ENCODE data around the gene TTK. TPM values are rescaled to one million over a fixed set of nuclear protein-coding genes. Genes with fewer than 3 reads are reported as not detected.

TTK gene
- total and polyA plus RNA-seq, 10 donors = 0.74 to 5.9 (median 2.6) TPM

DNA sequence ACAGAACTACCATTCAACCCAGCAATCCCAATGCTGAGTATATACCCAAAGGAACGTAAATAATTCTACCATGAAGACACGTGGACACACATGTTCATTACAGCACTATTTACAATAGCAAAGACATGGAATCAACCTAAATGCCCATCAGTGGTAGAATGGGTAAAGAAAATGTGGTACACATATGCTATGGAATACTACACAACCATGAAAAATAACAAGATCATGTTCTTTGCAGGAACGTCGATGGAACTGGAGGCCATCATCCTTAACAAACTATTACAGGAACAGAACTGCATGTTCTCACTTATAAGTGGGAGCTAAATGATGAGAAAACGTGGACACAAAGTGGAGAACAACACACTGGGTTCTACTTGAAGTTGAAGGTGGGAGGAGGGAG is 34.7 kb upstream of the TTK start:
- Histone ChIP-seq H3K36me3 (no peaks in the 10 kb centered on the region), H3K27ac (no peak overlapping the region), H3K27me3 (replicated peaks in 1 of 7) (no peaks in the 10 kb centered on the region), H3K4me3 (no peak overlapping the region), H3K4me1 (no peaks in the 10 kb centered on the region), H3K9me3 (peaks cover 3 to 58% (median 40%) of the 10 kb centered on the region in 8 donors)
- DNase-seq = no peak
- TF ChIP-seq, protein P1, sequence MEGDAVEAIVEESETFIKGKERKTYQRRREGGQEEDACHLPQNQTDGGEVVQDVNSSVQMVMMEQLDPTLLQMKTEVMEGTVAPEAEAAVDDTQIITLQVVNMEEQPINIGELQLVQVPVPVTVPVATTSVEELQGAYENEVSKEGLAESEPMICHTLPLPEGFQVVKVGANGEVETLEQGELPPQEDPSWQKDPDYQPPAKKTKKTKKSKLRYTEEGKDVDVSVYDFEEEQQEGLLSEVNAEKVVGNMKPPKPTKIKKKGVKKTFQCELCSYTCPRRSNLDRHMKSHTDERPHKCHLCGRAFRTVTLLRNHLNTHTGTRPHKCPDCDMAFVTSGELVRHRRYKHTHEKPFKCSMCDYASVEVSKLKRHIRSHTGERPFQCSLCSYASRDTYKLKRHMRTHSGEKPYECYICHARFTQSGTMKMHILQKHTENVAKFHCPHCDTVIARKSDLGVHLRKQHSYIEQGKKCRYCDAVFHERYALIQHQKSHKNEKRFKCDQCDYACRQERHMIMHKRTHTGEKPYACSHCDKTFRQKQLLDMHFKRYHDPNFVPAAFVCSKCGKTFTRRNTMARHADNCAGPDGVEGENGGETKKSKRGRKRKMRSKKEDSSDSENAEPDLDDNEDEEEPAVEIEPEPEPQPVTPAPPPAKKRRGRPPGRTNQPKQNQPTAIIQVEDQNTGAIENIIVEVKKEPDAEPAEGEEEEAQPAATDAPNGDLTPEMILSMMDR (IDR thresholded peaks at IDR 0.05 in 8 of 11, conservative IDR thresholded peaks at IDR 0.05 in 3 of 11) = no peak
- TF ChIP-seq POLR2AphosphoS5 (IDR thresholded peaks at IDR 0.05) = no peak
- TF ChIP-seq POLR2A (IDR thresholded peaks at IDR 0.05) = no peak
- intact Hi-C loops (cut with DNase I; ENCODE audit: low total_unique reads) = no loop called here
- 81 to 94% (median 85%) methylated on average over 5 of the region's 5 CpGs for WGBS, 5 donors

GRCh38 chr6:79971193-79971592 is 33.3 kb upstream of the TTK start:
- Histone ChIP-seq H3K36me3 (no peaks in the 10 kb centered on the region), H3K27ac (no peak overlapping the region), H3K4me3 (no peak overlapping the region), H3K9me3 (peaks cover 3 to 50% (median 39%) of the 10 kb centered on the region in 8 donors), H3K27me3 (replicated peaks in 1 of 7) (no peaks in the 10 kb centered on the region), H3K4me1 (no peaks in the 10 kb centered on the region)
- TF ChIP-seq POLR2AphosphoS5 (IDR thresholded peaks at IDR 0.05) (no peak), POLR2A (IDR thresholded peaks at IDR 0.05) (no peak)
- TF ChIP-seq, protein P1 (IDR thresholded peaks at IDR 0.05 in 8 of 11, conservative IDR thresholded peaks at IDR 0.05 in 3 of 11) = no peak
- DNase-seq = no peak
- intact Hi-C loops (cut with DNase I; ENCODE audit: low total_unique reads) = no loop called here

GRCh38 chr6:79981652-79982051 is 22.8 kb upstream of the TTK start:
- no peak for DNase-seq
- 76 to 91% (median 84%) methylated on average over 4 of the region's 4 CpGs for WGBS, 5 donors
- H3K27ac ChIP-seq = no peak overlapping the region

GRCh38 chr6:79984261-79984660 is 20.2 kb upstream of the TTK start:
- no peaks in the 10 kb centered on the region for H3K36me3 ChIP-seq
- H3K9me3 ChIP-seq = no peaks in the 10 kb centered on the region
- intact Hi-C loops (cut with DNase I; ENCODE audit: low total_unique reads) = no loop called here
- H3K4me1 ChIP-seq = no peaks in the 10 kb centered on the region
- no peak overlapping the region for H3K4me3 ChIP-seq
- no peak overlapping the region for H3K27ac ChIP-seq
- no peak for DNase-seq
- WGBS, 5 donors = 32 to 66% (median 52%) methylated on average over 2 of the region's 2 CpGs
- no peaks in the 10 kb centered on the region for H3K27me3 ChIP-seq (replicated peaks in 1 of 7)
- TF ChIP-seq, protein P1 (IDR thresholded peaks at IDR 0.05 in 8 of 11, conservative IDR thresholded peaks at IDR 0.05 in 3 of 11) = no peak
- TF ChIP-seq POLR2AphosphoS5 (IDR thresholded peaks at IDR 0.05) = no peak
- TF ChIP-seq POLR2A (IDR thresholded peaks at IDR 0.05) = no peak

More at GRCh38 chr6:79981652-79982051, 22.8 kb upstream of the TTK start:
- Histone ChIP-seq H3K4me1 (no peaks in the 10 kb centered on the region), H3K27me3 (replicated peaks in 1 of 7) (peaks cover 0 to 6% (median 0%) of the 10 kb centered on the region in 7 donors), H3K4me3 (no peak overlapping the region), H3K36me3 (no peaks in the 10 kb centered on the region), H3K9me3 (no peaks in the 10 kb centered on the region)
- intact Hi-C loops (cut with DNase I; ENCODE audit: low total_unique reads) = no loop called here
- TF ChIP-seq, protein P1 (IDR thresholded peaks at IDR 0.05 in 8 of 11, conservative IDR thresholded peaks at IDR 0.05 in 3 of 11) = no peak
- TF ChIP-seq POLR2AphosphoS5 (IDR thresholded peaks at IDR 0.05) = no peak
- TF ChIP-seq POLR2A (IDR thresholded peaks at IDR 0.05) = no peak

All from spleen (tissue), 11 donors.